Stromal cell of bone marrow (primary cell): Measurements from ENCODE around the gene CERS3.

Experiments used
- DNase-seq: peaks from one replicate; pipeline ENCODE4 v3.0.0-alpha.2; 2012; ENCODE audit warnings: low read depth

The CERS3 gene

DNA sequence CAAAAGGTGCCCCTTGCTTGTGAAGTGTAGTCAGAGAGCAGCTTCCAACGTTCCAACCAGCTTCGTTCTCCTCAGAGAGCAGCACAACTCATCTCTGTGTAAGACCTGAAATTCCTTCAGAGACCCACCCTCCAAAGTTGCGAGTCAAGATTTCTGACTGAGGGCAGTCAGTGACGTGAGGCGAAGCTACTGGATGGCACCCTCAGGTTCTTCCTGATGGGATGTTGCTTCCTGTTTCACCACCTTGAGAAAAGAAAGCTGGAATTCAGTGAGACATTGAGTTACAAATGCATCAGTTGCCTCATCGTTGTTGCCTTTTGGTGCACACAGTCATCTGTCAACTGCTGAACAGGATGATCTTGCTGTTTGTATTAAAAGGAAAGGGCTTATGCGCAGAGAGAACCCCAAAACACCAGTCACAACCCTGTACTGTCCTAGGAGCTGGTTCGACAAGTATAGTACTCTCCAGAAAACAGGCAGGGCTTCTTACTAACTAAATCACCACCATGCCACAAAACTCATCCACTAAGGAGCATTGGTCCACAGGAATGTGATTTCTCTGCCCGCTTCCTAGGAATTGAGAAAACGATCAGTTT, at the start of gene CERS3:
CERS3 (minus strand) TSS at position 118 of the 596 bp plus-strand sequence. CDS start 27,101 bp downstream, outside the sequence.
- no peak for DNase-seq

DNA sequence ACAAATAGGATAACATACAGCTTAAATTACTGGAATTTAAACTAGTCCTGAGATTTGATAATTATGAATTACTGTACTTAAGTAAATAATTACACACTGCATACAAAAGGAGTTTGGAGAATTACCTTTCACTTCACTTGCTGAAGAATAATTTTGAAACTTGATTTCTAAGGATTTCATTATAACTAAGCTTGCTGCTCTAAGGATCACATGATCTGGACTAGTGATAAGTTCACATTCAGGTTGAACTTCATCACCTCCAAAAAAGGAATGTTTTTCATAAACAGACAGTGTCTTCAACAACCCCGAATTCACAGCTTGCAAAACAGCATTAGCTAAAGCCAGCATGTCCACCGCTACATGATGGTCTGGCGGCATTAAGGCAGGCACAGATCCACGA, 44.8 kb upstream of the CERS3 start:
- no peak for DNase-seq

DNA sequence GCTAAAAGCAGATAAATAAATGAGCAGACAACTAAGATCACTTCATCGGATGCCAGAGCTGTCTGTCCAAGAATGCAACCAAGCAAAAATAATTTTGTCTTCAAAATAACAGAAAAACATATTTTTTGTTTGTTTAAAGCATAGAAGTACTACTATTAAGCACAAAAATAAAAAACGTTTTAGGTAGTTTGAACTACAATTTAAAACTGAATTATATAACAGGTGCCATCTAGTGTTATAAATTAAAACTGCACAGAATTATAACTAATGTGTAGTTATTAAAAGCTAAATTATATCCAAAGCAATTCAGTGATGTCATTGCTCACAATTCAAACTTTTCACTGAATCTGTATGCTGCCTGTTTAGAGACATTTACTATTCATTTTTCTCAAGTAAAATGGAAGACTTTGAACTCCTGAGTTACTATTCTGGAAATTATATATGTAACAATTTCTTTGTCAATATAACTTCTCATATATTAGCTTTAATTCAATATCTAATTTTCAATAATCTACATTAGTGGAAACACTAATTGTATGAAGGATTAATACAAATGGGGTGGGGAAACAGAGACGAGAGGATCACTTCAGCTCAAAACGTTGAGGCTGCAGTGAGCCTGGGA, 43.7 kb upstream of the CERS3 start:
- DNase-seq, result no peak

DNA sequence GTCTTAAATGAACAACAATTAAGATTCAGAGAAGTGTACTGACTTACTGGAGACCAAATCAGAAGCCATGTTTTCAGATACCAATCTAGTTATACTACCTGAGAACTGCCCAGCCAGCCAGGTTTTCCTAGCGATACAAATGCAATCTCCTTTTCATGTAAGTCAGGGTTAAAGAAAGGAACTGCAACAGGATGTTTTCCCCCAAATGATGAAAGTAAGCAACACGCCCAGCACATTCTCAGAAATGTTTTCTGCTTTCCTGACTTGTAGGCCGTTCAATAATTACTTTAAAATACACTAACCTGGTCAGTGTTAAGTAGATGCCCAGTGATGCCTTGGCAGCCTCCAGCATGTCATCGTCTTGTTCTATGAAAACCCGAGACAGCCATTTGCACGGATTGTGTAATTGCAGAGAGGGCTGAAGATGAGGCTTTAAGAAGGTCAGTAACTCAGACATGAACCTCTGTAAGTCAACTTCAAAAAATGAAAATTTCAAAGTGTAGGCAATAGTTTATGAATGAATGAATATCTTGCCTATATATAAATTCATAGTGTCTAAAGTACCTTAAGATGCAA, 42.9 kb upstream of the CERS3 start:
- no peak for DNase-seq

DNA sequence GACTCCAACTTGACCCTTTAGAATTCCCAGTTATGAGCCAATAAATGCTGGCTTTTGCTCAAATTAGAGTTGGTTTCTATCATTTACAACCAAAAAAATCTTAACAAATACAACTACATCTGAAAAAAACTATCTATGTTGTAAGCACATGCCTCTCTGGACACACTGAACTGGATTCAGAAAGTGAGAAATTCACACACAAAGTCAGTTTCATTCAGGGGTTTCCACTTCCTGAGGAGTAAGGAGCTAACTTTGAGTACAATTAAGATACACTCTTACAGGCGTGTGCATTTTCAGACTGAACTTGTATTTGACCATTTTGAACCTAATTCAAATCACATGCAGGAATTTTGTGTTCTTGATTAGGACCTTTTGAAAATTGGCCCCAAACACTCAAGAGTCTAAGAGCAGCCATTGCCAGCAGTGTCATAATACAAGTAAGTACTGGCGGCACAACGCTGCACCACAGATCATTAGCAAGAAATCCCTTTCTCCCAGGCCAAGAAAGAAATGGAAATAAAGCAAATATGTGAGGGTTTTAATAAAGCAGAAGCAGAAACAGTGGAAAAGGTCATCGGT, 42.1 kb upstream of the CERS3 start:
- DNase-seq, result no peak

DNA sequence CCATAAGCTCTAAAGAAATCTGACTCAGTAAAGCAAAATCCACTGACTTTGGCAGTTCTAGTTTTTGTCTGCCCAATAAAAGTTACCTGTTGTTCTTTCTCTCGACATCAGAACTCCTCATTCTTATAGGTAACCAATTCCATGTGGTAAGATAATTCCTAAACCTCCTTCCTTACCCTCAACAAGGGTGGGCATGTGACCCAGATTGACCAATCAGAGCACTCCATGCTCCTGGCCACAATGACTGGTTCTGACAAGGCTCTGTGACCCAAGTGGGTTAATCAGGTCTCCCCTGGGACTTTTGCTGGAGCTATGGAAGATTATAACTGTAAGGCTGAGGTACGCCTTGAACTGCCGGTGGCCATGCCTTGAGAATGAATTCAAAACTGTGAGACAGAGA, 41.5 kb upstream of the CERS3 start:
- no peak for DNase-seq

DNA sequence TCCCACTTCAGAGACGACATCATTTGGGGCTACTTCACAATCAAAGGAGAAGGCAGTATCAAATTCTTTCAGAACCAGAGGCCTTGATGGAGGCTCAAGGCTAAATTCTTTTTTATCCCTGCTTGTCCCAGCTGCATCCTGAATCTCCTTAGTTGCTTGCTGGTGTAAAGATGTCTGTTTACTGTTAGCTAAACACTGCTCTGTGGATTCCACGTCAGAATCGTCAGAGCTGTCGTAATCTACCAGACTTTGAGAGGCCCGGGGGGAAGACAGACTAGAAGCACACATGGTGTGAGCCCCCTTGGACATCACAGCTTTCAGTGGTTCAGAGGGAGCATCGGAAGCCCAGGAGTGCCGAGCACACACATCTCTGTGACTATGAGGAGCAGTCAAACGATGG, 40.6 kb upstream of the CERS3 start:
- DNase-seq, result no peak

DNA sequence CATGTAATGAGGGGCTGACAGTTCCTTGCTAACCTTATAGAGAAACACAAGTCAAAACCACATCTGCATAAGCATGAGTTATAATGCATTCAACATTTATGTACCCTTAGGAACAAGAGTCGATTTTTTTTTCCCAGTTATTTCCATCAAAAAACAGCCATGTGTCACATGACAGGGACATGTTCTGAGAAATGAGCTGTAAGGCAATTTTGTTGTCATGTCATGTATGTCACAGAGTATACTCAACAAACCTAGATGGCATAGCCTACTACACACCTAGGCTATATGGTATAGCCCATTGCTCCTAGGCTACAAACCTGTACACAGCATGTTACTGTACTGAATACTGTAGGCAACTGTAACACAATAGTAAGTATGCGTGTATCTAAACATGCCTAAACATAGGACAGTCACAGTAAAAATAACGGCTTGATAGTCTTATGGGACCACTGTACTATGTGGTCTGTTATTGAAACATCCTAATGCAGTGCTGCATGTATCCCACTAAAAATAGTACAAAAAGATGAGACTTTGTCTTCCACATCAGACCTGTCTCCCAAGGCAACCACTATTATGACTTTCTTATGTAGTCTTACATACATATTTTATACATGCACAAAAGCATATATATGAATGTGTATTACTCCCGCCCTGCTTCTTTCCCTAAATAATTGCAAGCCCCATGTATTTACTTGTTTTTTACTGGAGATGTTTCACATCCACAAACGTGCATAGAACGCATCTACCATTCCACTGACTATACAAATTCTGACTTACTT, 38.3 kb upstream of the CERS3 start:
- no peak for DNase-seq

DNA sequence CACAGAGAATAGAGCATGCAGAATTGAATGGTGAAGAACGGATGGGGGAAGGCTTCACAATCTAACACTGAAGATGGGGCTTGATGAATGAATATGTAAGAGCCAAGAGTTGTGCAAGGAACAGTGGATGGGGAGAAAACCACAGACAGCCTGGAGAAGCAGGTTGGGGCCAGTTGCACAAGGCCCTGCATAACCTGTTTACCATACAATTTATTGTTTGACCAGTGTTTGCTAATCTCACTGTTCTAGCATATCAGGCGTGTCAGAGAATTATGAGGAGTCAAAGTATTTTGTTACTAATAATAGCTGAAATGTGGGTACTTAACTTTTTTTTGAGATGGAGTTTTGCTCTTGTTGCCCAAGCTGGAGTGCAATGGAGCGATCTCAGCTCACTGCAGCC, 36.8 kb upstream of the CERS3 start:
- no peak for DNase-seq

DNA sequence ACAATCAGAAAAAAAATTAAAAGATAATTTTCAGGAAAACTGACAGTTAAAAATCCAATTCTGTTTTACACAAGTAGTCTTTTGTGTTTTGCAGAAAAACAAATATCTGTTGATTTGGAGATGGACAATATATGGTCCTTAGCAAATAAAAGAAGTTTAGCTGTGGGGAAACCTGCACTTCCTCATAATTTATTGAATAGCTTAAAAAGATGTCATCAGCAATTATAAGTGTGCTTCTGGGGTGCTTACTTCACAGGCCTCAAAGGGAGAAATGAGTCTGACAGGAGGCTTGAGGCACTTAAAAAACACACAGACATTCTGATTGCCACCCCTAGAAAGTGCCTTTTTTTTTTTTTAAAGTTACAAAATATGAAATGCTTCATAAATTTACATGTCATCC, 31.6 kb upstream of the CERS3 start:
- no peak for DNase-seq

DNA sequence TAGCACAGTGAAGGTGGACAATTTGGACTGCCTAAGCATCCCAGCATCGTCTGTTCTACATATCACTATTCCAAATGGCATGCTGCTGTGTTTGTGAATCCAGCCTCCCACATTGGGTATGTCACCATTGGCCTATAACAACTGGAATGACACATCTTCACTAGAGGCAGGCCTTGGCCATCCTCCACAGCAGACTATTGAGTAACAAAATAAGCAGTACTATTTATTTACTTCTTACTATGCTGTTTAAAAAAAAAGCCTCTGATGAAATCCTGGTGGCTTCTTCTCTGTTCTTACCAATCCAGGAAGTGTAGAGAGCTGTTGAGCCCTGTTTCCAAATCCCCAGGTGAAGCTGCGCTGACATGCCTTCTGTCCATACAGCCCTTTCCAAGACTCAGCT, 30.6 kb upstream of the CERS3 start:
- peak; percentile 68 for DNase-seq

DNA sequence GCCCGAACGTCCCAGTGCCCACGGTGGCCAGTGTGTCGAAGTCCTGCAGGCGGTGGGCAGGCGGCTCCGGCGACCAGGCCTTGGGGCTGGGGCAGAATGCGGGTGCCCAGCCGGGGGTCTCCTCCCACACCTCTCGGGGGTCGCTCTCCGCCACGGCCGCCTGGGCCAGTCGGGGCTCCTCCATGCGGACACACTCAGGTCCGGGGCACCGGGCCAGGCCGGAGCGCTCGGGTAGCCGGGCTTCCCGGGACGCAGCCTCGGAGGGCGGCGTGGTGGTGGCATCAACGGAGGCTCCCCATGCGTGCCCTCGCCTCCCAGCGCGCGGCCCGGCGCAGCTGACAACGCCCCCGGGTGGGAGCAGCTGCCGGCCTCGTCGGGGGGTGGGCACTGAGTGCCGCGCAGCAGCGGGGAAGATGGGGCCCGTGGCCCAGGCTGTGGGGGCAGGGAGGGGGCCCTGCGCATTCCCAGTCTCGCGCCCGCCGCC, 30.1 kb upstream of the CERS3 start:
- DNase-seq, result no peak

DNA sequence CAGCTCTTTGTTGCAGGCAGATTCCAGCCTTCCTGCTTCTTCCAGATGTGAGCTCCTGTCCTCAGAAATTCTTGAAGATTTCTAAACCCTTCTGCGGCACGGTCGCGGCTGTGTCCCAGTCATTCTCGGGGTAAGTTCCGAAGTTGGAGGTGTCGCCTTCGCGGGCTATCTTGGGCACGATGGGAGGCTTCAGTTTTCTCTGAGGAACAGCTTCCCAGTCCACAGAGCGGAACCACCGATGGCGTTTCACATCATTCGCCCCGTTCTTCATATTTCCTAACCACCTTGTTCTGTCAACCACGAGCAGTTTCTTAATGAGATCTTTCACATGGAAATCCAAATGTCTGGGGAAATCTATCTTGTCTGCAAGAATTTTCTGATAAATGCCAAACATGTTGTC, 24.7 kb upstream of the CERS3 start:
- no peak for DNase-seq

DNA sequence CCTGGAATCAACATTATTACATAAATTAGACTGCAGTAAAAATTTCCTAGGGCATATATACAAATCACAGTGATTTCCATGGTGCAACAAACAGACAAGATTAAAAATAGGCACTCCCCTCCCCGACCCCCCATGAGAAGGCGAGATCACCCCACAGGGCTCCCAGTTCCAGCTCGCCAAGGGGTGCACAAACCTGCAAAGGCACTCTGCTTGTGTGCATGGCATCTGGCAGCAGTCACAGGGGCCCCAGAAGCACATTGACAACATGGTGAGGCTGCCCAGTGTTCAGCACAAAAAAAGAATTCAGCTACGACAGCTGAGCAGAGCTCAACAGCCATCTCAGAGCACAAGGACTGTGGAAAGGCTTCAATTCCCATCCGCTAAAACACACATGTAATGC, 19.2 kb upstream of the CERS3 start:
- DNase-seq, result no peak

DNA sequence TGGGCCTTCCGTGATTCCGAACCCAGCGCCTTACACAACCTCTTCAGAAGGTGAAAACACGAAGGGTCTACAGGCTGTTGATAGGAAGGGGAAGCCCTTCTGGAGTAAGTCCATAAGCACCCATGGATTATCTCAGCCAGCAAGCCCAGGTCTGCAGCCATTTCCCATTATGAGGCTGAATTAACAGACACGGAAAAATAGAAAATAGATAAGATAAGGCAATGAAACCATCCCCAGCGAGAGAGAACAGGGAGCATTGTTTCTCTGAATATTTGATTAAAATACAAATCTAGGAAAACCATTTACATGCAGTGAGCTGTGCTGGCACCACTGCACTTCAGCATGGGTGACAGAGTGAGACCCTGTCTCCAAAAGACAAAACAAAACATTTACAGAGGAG, 16.2 kb upstream of the CERS3 start:
- no peak for DNase-seq

DNA sequence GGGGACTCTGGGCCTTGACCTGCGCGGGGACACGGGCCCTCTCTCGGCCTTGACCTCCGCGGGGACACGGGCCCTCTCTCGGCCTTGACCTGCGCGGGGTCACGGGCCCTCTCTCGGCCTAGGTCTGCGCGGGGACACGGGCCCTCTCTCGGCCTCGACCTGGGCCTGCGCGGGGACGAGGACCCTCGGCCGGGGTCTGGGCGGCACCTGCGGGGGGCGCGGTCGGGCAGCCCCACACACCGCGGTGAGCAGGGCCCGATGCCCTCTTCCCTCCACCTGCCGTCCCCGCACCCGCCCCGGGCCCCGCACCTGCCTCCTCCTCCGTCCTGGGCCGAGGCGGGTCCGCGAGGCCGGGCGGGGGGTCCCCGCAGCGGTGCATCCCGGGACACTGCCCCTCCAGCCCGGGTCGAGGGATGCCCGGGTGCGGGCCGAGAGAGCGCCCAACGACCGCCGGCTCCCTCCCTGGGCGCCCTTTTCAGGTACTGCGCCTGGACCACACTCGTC, 15.6 kb upstream of the CERS3 start:
- DNase-seq, result no peak

DNA sequence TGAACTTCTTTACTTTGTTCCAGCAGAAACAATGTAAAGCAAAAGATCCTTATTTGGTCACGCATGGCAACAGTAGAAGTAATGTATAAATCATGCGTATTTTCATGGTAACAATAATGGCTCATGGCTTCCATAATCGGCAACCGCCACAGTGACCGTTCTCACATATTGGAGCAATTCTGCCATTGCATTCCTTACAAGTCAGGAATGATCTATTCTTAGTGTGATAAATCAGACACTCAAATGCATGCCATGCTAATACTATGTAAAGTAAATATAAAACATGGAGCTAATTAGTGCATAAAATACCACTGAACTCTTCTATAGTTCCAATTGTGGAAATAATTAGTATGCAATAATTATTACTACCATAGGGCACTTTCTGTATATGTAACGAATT, 13.5 kb upstream of the CERS3 start:
- DNase-seq, result no peak

DNA sequence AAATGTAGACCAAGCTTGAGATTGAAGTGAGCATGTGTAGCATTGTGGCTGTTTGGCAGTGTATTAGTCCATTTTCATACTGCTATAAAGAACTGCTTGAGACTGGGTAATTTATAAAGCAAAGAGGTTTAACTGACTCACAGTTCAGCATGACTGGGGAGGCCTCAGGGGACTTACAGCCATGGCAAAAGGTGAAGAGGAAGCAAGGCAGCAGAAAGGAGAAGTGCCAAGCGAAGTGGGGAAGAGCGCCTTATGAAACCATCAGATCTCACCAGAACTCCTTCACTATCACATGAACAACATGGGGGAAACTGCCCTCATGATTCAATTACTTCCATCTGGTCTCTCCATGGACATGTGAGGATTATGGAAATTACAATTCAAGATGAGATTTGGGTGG, 8.6 kb upstream of the CERS3 start:
- no peak for DNase-seq

DNA sequence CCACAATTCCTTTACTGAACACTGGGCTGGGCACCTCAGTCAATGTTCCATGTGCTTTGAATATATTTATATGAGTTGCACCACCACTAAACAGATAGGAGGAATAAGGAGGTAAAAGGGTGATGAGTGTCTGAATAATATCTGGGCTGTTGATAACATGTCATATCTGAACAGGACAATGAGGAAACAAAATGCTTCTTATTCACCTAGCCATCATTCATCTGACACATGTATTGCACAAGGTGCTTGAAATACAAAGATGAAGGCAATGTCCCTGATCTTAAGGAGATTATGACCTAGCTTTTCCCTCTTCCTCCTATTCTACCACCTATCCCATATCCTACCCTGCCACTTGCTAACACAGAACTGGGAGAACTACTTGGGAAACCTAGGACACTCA, 8.0 kb upstream of the CERS3 start:
- no peak for DNase-seq

DNA sequence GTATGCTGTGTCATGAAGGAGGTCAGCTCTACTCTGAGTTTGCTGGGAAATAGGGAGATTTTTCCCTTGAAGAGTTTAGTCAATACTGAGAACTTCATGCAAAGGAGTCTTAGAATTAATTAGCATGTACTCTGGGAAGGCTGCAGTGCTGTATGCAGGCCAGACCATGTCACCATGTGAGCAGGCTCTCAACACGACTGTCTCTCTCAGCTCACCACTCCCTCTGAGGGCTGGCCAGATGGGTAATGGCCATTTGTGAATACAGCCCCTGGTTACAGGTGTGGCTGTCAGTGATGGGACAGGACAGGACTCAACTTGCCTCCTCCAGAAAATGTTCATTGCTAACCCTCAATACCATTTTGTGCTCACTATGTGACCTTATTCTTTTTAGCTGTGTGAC, 5.1 kb upstream of the CERS3 start:
- no peak for DNase-seq

DNA sequence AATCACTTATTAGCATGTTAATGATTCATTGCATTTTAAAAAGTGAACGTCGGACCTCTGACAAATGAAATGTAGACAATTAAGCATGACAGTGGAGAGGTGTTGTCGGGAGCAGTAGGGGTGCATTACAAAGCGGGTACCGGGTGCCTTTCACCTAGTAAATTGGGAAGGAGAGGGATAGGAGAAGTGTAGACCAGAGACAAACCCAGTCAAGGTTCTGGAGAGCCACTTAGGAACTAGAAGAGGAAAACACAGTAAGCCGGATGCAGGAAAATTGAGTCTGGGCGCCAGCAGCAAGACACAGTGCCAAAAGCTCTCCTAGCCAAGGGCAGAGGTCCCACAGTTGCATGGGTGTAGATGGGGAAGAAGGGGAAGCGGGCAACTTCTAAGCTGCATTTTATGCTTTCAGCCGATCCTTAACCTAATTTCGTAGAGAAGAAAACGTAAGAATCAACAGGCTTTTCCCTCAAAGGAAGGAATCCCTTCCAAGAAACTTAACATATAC, 3.1 kb upstream of the CERS3 start:
- DNase-seq, result no peak

DNA sequence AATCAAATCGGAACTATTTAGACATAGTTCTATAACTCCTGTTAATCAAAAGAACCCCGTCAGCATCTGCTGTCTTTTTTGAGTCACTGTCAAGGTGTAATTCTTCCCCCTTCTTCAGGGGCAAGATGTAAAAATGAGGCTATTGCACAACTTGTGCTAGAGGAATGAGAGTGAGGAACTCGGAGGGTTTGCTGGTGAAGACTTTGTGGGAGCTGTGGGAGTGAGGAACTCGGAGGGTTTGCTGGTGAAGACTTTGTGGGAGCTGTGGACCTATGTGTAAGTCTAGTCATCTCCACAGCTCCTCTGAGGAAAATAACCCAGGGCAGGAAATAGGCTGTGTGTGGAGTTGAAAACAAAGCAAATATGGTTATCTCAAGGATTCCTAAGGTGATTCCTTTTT, 2.5 kb upstream of the CERS3 start:
- DNase-seq, result no peak
